ENCODE results near the gene NPEPL1. TPM values are rescaled to one million over a fixed set of nuclear protein-coding genes. Genes with fewer than 3 reads are reported as not detected.
A peak's percentile ranks its signal among the peaks of the same experiment; 100 is the strongest.

Gene NPEPL1
- total RNA-seq, 1 experiment from 2014 or later: 31.1 TPM

- H3K27me3 ChIP-seq (ENCODE audit: insufficient read depth, low read length): no peaks in the 10 kb centered on the region
- no peak overlapping the region for H4K91ac ChIP-seq (ENCODE audit: insufficient read length, low read depth, low read length)
- no peak overlapping the region for H3K18ac ChIP-seq (ENCODE audit: insufficient read length, low read depth, low read length)
- no peak overlapping the region for H3K27ac ChIP-seq (ENCODE audit: insufficient read length, low read depth, low read length)
- H3K4ac ChIP-seq (ENCODE audit: low read depth, low read length): no peak overlapping the region
- H2AFZ ChIP-seq (ENCODE audit: low read length): no peak overlapping the region
- no peak overlapping the region for H2BK5ac ChIP-seq (ENCODE audit: insufficient read length, low read length)
- H2BK12ac ChIP-seq (ENCODE audit: insufficient read length, low read depth, low read length): no peak overlapping the region
- peak; percentile 18 for DNase-seq
- Mint-ChIP-seq H3K9me3 (no peaks in the 10 kb centered on the region), H3K36me3 (ENCODE audit: insufficient read depth in 1 of 3, low read depth in 3 of 3) (no peaks in the 10 kb centered on the region), H3K27me3 (ENCODE audit: low read depth) (peaks cover 16% of the 10 kb centered on the region), H3K4me1 (peaks cover 5 to 22% of the 10 kb centered on the region in 2 experiments), H3K27ac (peak overlapping the region in 2 of 3 experiments; percentile 66 to 74; a peak in 3 of 7 replicates), H3K4me3 (no peak overlapping the region)
- no peaks in the 10 kb centered on the region for H4K20me1 ChIP-seq (ENCODE audit: control insufficient read depth, insufficient read depth, insufficient read length)
- no peak overlapping the region for H4K8ac ChIP-seq (replicated peaks; ENCODE audit: insufficient read length, low read depth, low read length)
- H4K5ac ChIP-seq (ENCODE audit: insufficient read length, low read depth, low read length): no peak overlapping the region
- H3T11ph ChIP-seq (ENCODE audit: low read length): no peak overlapping the region
- no peaks in the 10 kb centered on the region for H3K4me1 ChIP-seq (ENCODE audit: insufficient read depth, low read length)
- no peak overlapping the region for H2BK15ac ChIP-seq (ENCODE audit: low read depth, low read length)
- no peak overlapping the region for H3K56ac ChIP-seq (ENCODE audit: insufficient read length, low read depth, low read length)
- no peaks in the 10 kb centered on the region for H3K23me2 ChIP-seq (ENCODE audit: insufficient read length, low read depth, low read length, poor library complexity, severe bottlenecking)
- H3K79me2 ChIP-seq (ENCODE audit: insufficient read depth, low read length): no peaks in the 10 kb centered on the region
- no peak overlapping the region for H3K4me2 ChIP-seq (ENCODE audit: insufficient read depth, insufficient read length, low read length)
- H2BK20ac ChIP-seq (ENCODE audit: low read depth, low read length, poor library complexity, severe bottlenecking): no peak overlapping the region
- TF ChIP-seq CTCF (conservative IDR thresholded peaks at IDR 0.05): no peak
- H3K9ac ChIP-seq (ENCODE audit: extremely low read depth, insufficient read length, low read length): no peak overlapping the region
- H2AK5ac ChIP-seq (ENCODE audit: insufficient read length, low read length): no peak overlapping the region
- H3K23ac ChIP-seq (ENCODE audit: insufficient read length, low read depth, low read length): no peak overlapping the region
- no CpG with 5 or more reads among the region's 10 CpGs for WGBS (ENCODE audit: extremely low coverage, insufficient read length, low lambda C conversion rate)
- H3K79me1 ChIP-seq (ENCODE audit: insufficient read depth, low read depth, low read length, poor library complexity, severe bottlenecking): no peaks in the 10 kb centered on the region
- no peak overlapping the region for H3K14ac ChIP-seq (ENCODE audit: insufficient read depth, low read length)
- H2BK120ac ChIP-seq (ENCODE audit: low read depth, low read length, poor library complexity, severe bottlenecking): no peak overlapping the region
- no peaks in the 10 kb centered on the region for H3K9me3 ChIP-seq (ENCODE audit: control insufficient read depth, low read depth, low read length)
These were observed 26.1 kb downstream of the NPEPL1 start for GRCh38 chr20:58718729-58719128.

All from H9 (cell line).